Mesenchymal stem cell (in vitro differentiated cells and primary cell): ENCODE results near the gene VMP1.
"Not testable (repeated sequence)": the region's sequence is repeated elsewhere in the genome, so short reads cannot be mapped to it uniquely, and the experiment has no call there.

Experiments
- DNase-seq: peaks from one replicate; pipeline ENCODE4 v3.0.0-alpha.2; 2013
- H2AFZ ChIP-seq: one replicate; pipeline ENCODE4 v1.6.1; 2013; ENCODE audit warnings: low read depth, mild to moderate bottlenecking, control low read depth, inconsistent platforms, low read length, moderate library complexity
- H2AK5ac ChIP-seq: 2 replicates; pipeline ENCODE4 v1.6.1; 2013; ENCODE audit warnings: low read length, moderate library complexity, mild to moderate bottlenecking, inconsistent platforms; ENCODE audit not compliant: severe bottlenecking
- H2BK120ac ChIP-seq: one replicate; pipeline ENCODE4 v1.6.1; 2013; ENCODE audit warnings: low read depth, mild to moderate bottlenecking, inconsistent platforms, low read length, moderate library complexity
- H2BK12ac ChIP-seq, 2 experiments: one replicate each; pipeline ENCODE4 v1.6.1; 2013; ENCODE audit warnings: inconsistent platforms in 2 of 2, low read length in 2 of 2, mild to moderate bottlenecking in 2 of 2, moderate library complexity in 2 of 2, control low read depth in 1 of 2
- H2BK15ac ChIP-seq: one replicate; pipeline ENCODE4 v1.6.1; 2013; ENCODE audit warnings: mild to moderate bottlenecking, low read depth, inconsistent platforms; ENCODE audit not compliant: poor library complexity, severe bottlenecking
- H2BK5ac ChIP-seq: 2 replicates; pipeline ENCODE4 v1.6.1; 2013; ENCODE audit warnings: low read depth, mild to moderate bottlenecking, low read length, control low read depth, inconsistent platforms; ENCODE audit not compliant: poor library complexity, severe bottlenecking
- H3K14ac ChIP-seq, 2 experiments: one replicate each; pipeline ENCODE4 v1.6.1; 2013; ENCODE audit warnings: inconsistent platforms in 2 of 2, low read length in 2 of 2, control low read depth in 1 of 2, mild to moderate bottlenecking in 1 of 2, moderate library complexity in 1 of 2
- H3K18ac ChIP-seq, 2 experiments: one replicate each; pipeline ENCODE4 v1.6.1; 2013; ENCODE audit warnings: inconsistent platforms in 2 of 2, low read length in 2 of 2, control low read depth in 1 of 2, low read depth in 1 of 2, mild to moderate bottlenecking in 1 of 2
- H3K23ac ChIP-seq, 2 experiments: one replicate each; pipeline ENCODE4 v1.6.1; 2013; ENCODE audit warnings: inconsistent platforms in 2 of 2, low read length in 2 of 2, mild to moderate bottlenecking in 2 of 2, moderate library complexity in 2 of 2, control low read depth in 1 of 2
- H3K27ac ChIP-seq: 2 replicates; pipeline ENCODE4 v1.5.1; 2013; ENCODE audit warnings: mild to moderate bottlenecking, moderate library complexity, low read length, control low read depth, inconsistent platforms; ENCODE audit not compliant: poor library complexity, severe bottlenecking
- H3K27me3 ChIP-seq, 2 experiments: 2 replicates each; pipeline versions ENCODE4 v1.6.1 to v1.7.0; 2013; ENCODE audit warnings: low read length in 2 of 2, mild to moderate bottlenecking in 2 of 2, moderate library complexity in 2 of 2, control low read depth in 1 of 2, inconsistent platforms in 1 of 2; ENCODE audit not compliant: control insufficient read depth in 1 of 2, insufficient read depth in 1 of 2
- H3K36me3 ChIP-seq, 2 experiments: 2 replicates each; pipeline versions ENCODE4 v1.6.1 to v1.7.0; 2013; ENCODE audit warnings: low read length in 2 of 2, control low read depth in 1 of 2, inconsistent platforms in 1 of 2, low read depth in 1 of 2, mild to moderate bottlenecking in 1 of 2; ENCODE audit not compliant: insufficient read depth in 2 of 2, control insufficient read depth in 1 of 2
- H3K4ac ChIP-seq, 2 experiments: one replicate each; pipeline ENCODE4 v1.6.1; 2013; ENCODE audit warnings: inconsistent platforms in 2 of 2, low read length in 2 of 2, mild to moderate bottlenecking in 2 of 2, moderate library complexity in 2 of 2, control low read depth in 1 of 2, low read depth in 1 of 2
- H3K4me1 ChIP-seq: 2 replicates; pipeline ENCODE4 v1.6.1; 2013; ENCODE audit warnings: low read depth, low read length, control low read depth; ENCODE audit not compliant: control insufficient read depth, insufficient read depth
- H3K4me2 ChIP-seq: 2 replicates; pipeline ENCODE4 v1.6.1; 2013; ENCODE audit warnings: low read length, mild to moderate bottlenecking, inconsistent platforms; ENCODE audit not compliant: poor library complexity, severe bottlenecking
- H3K4me3 ChIP-seq, 2 experiments: 2 replicates each; pipeline versions ENCODE4 v1.5.1 to v1.7.0; 2013; ENCODE audit warnings: low read length in 2 of 2, mild to moderate bottlenecking in 2 of 2, control low read depth in 1 of 2, low read depth in 1 of 2; ENCODE audit not compliant: insufficient read depth in 1 of 2
- H3K79me1 ChIP-seq: replicated peaks from 2 replicates; pipeline ENCODE4 v1.6.1; 2013; ENCODE audit warnings: mild to moderate bottlenecking, control low read depth, low read length, inconsistent platforms; ENCODE audit not compliant: poor library complexity, severe bottlenecking
- H3K9ac ChIP-seq: 2 replicates; pipeline ENCODE4 v1.7.0; 2013; ENCODE audit warnings: mild to moderate bottlenecking, low read length, moderate library complexity
- H3K9me3 ChIP-seq: 2 replicates; pipeline ENCODE4 v1.7.0; 2013; ENCODE audit warnings: mild to moderate bottlenecking, low read length; ENCODE audit not compliant: control insufficient read depth
- H4K8ac ChIP-seq: one replicate; pipeline ENCODE4 v1.6.1; 2013; ENCODE audit warnings: inconsistent platforms, mild to moderate bottlenecking, low read length, moderate library complexity
- H4K91ac ChIP-seq: one replicate; pipeline ENCODE4 v1.6.1; 2013; ENCODE audit warnings: mild to moderate bottlenecking, low read length, inconsistent platforms
- WGBS: methylation state at CpG from one replicate; pipeline ENCODE4 v1.1.7; 2013; ENCODE audit warnings: mixed read lengths; 5-methylcytosine and 5-hydroxymethylcytosine counted together

VMP1 gene

GRCh38 chr17:59853919-59854729 is 146.7 kb downstream of the VMP1 start:
- peak overlapping the region; percentile 76 for H4K91ac ChIP-seq
- not testable (repeated sequence) for H3K9ac ChIP-seq, H3K36me3 ChIP-seq, DNase-seq, H3K4me3 ChIP-seq, H2AFZ ChIP-seq, H3K9me3 ChIP-seq, H3K79me1 ChIP-seq, H3K4me1 ChIP-seq, H3K27me3 ChIP-seq, H3K4me2 ChIP-seq
- peak overlapping the region; percentile 91 for H2AK5ac ChIP-seq
- H3K23ac ChIP-seq = peak overlapping the region in 1 of 2 experiments; percentile 80
- peak overlapping the region; percentile 79 for H4K8ac ChIP-seq
- H2BK5ac ChIP-seq = peak overlapping the region; percentile 82
- H3K4ac ChIP-seq = peak overlapping the region; percentile 78 to 94
- H2BK120ac ChIP-seq = peak overlapping the region; percentile 67
- WGBS = 88% methylated on average over 9 of the region's 10 CpGs
- H3K14ac ChIP-seq = peak overlapping the region in 1 of 2 experiments; percentile 60
- peak overlapping the region; percentile 94 for H3K27ac ChIP-seq
- H2BK12ac ChIP-seq = peak overlapping the region; percentile 86 to 99
- peak overlapping the region; percentile 44 for H2BK15ac ChIP-seq
- H3K18ac ChIP-seq = peak overlapping the region; percentile 87 to 94

- H3K4ac ChIP-seq = peak overlapping the region in 1 of 2 experiments; percentile 40
- no peak overlapping the region for H2AFZ ChIP-seq
- peak overlapping the region in 1 of 2 experiments; percentile 37 for H2BK12ac ChIP-seq
- H2BK5ac ChIP-seq = peak overlapping the region; percentile 53
- no peak overlapping the region for H3K4me3 ChIP-seq
- no peak overlapping the region for H3K9ac ChIP-seq
- no peak for DNase-seq
- H2AK5ac ChIP-seq = peak overlapping the region; percentile 76
- WGBS = 100% methylated on average over 3 of the region's 3 CpGs
- H3K27ac ChIP-seq = peak overlapping the region; percentile 74
- peak overlapping the region; percentile 79 for H2BK120ac ChIP-seq
- peak overlapping the region in 1 of 2 experiments; percentile 62 for H3K18ac ChIP-seq
- no peak overlapping the region for H2BK15ac ChIP-seq
- peak overlapping the region; percentile 74 for H4K91ac ChIP-seq
- H3K9me3 ChIP-seq = no peaks in the 10 kb centered on the region
- H3K23ac ChIP-seq = no peak overlapping the region
- peaks cover 0 to 6% of the 10 kb centered on the region in 2 experiments for H3K36me3 ChIP-seq
- H3K79me1 ChIP-seq = no peaks in the 10 kb centered on the region
- H3K4me2 ChIP-seq = no peak overlapping the region
- H3K27me3 ChIP-seq = no peaks in the 10 kb centered on the region
- H3K4me1 ChIP-seq = peaks cover 7% of the 10 kb centered on the region
- no peak overlapping the region for H3K14ac ChIP-seq
- no peak overlapping the region for H4K8ac ChIP-seq
These were observed 149.7 kb downstream of the VMP1 start for GRCh38 chr17:59856859-59857794.

DNA sequence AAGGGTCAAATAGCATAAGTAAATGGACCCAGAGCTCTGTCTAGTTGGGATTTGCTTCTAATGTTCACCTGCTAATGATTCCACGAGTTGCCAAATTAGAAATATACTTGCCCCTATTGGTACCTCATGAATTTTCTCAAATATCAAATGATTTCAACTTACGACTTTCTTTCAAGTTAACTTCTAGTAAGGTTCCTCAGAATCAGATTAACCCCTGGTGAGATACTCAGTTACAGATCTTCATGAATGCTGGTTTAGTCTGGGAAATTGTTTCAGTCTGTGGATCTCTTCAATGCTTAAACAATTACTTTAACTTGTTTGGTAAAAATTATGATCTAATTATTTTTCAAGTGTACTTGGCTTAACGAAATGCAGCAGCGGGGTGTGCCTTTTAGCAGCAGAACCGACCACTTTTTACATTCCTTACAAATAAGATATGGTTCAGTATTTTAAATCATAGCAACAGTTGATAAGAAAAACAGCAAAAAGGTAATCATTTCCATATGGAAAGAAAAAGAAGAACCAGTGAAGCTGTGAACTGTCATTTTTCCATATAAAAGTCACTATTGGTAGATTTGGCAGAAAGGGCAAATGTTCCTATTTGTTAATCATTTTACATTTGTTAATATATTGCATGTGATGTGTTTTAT is 150.8 kb downstream of the VMP1 start:
- Histone ChIP-seq H3K4me3 (peak overlapping the region in 1 of 2 experiments; percentile 33), H3K79me1 (no peaks in the 10 kb centered on the region), H3K4ac (no peak overlapping the region), H3K9me3 (no peaks in the 10 kb centered on the region), H2AK5ac (no peak overlapping the region), H3K9ac (peak overlapping the region; percentile 87), H3K18ac (no peak overlapping the region), H4K91ac (no peak overlapping the region), H2BK5ac (no peak overlapping the region), H3K27me3 (no peaks in the 10 kb centered on the region), H3K14ac (no peak overlapping the region), H2BK15ac (no peak overlapping the region), H3K23ac (no peak overlapping the region), H3K4me1 (peaks cover 4% of the 10 kb centered on the region), H3K27ac (peak overlapping the region; percentile 72), H4K8ac (no peak overlapping the region), H2AFZ (no peak overlapping the region), H2BK12ac (no peak overlapping the region), H2BK120ac (no peak overlapping the region), H3K4me2 (no peak overlapping the region), H3K36me3 (peaks cover 0 to 6% of the 10 kb centered on the region in 2 experiments)
- 93% methylated on average over 1 of the region's 5 CpGs for WGBS
- DNase-seq = no peak
